ENCODE results near the gene GON7.
A peak's percentile ranks its signal among the peaks of the same experiment; 100 is the strongest.
"Not testable (repeated sequence)": the region's sequence is repeated elsewhere in the genome, so short reads cannot be mapped to it uniquely, and the experiment has no call there.

GON7 gene

GRCh38 chr14:93185349-93185720 lies 21.5 kb downstream of the GON7 start:
- no peak for DNase-seq (ENCODE audit: low read depth, low spot score)
- H3K4me3 ChIP-seq: peak overlapping the region; percentile 96
- no peaks in the 10 kb centered on the region for H3K9me3 ChIP-seq (ENCODE audit: low read depth, low read length)
- peak overlapping the region; percentile 82 for H3K27ac ChIP-seq
- H3K36me3 ChIP-seq (ENCODE audit: insufficient read depth, low read length): peaks cover 33% of the 10 kb centered on the region
- peak overlapping the region; percentile 79 for H3K9ac ChIP-seq (ENCODE audit: insufficient read length)
- TF ChIP-seq FOXP2 (optimal IDR thresholded peaks at IDR 0.05; ENCODE audit: control extremely low read depth, extremely low read length, insufficient read depth) (no peak), POLR2AphosphoS5 (IDR thresholded peaks at IDR 0.05; ENCODE audit: borderline replicate concordance, low read depth, low read length) (no peak), EZH2 (IDR thresholded peaks at IDR 0.05) (no peak)

GRCh38 chr14:93184391-93185348 lies 22.2 kb downstream of the GON7 start, which contains the start of the genes LYSET and MOAP1:
Gene LYSET (plus strand): TSS chr14:93185317. CDS start chr14:93185406, 89 bp downstream.
Gene MOAP1 (minus strand): TSS chr14:93184897. CDS start chr14:93184242, 655 bp downstream.
- TF ChIP-seq EZH2 (IDR thresholded peaks at IDR 0.05) (no peak), POLR2AphosphoS5 (IDR thresholded peaks at IDR 0.05; ENCODE audit: borderline replicate concordance, low read depth, low read length) (peak; percentile 73), FOXP2 (optimal IDR thresholded peaks at IDR 0.05; ENCODE audit: control extremely low read depth, extremely low read length, insufficient read depth) (peak; percentile 24)
- DNase-seq (ENCODE audit: low read depth, low spot score): no peak
- peaks cover 33% of the 10 kb centered on the region for H3K36me3 ChIP-seq (ENCODE audit: insufficient read depth, low read length)
- peak within 1 kb of the TSS; percentile 86 for H3K9ac ChIP-seq (ENCODE audit: insufficient read length)
- peak within 1 kb of the TSS; percentile 82 for H3K27ac ChIP-seq
- no peaks in the 10 kb centered on the region for H3K9me3 ChIP-seq (ENCODE audit: low read depth, low read length)
- H3K4me3 ChIP-seq: peak within 1 kb of the TSS; percentile 96

- Histone ChIP-seq H3K4me3 (peak overlapping the region; percentile 96), H3K27ac (no peak overlapping the region), H3K9ac (ENCODE audit: insufficient read length) (peak overlapping the region; percentile 86), H3K9me3 (ENCODE audit: low read depth, low read length) (no peaks in the 10 kb centered on the region), H3K36me3 (ENCODE audit: insufficient read depth, low read length) (peaks cover 28% of the 10 kb centered on the region)
- no peak for DNase-seq (ENCODE audit: low read depth, low spot score)
- no peak for TF ChIP-seq POLR2AphosphoS5 (IDR thresholded peaks at IDR 0.05; ENCODE audit: borderline replicate concordance, low read depth, low read length)
Observed at GRCh38 chr14:93183596-93184317, 23.1 kb downstream of the GON7 start.

- no peak overlapping the region for H3K9ac ChIP-seq (ENCODE audit: insufficient read length)
- TF ChIP-seq FOXP2 (optimal IDR thresholded peaks at IDR 0.05; ENCODE audit: control extremely low read depth, extremely low read length, insufficient read depth) (no peak), EZH2 (IDR thresholded peaks at IDR 0.05) (no peak), POLR2AphosphoS5 (IDR thresholded peaks at IDR 0.05; ENCODE audit: borderline replicate concordance, low read depth, low read length) (no peak)
- no peak overlapping the region for H3K4me3 ChIP-seq
- H3K9me3 ChIP-seq (ENCODE audit: low read depth, low read length): no peaks in the 10 kb centered on the region
- no peak for DNase-seq (ENCODE audit: low read depth, low spot score)
- H3K27ac ChIP-seq: no peak overlapping the region
- no peaks in the 10 kb centered on the region for H3K36me3 ChIP-seq (ENCODE audit: insufficient read depth, low read length)
Observed at GRCh38 chr14:93175492-93175891, 31.4 kb downstream of the GON7 start.

GRCh38 chr14:93174731-93175130 lies 32.1 kb downstream of the GON7 start:
- H3K36me3 ChIP-seq (ENCODE audit: insufficient read depth, low read length); DNase-seq (ENCODE audit: low read depth, low spot score); H3K27ac ChIP-seq; H3K4me3 ChIP-seq; H3K9ac ChIP-seq (ENCODE audit: insufficient read length); H3K9me3 ChIP-seq (ENCODE audit: low read depth, low read length): not testable (repeated sequence)

GRCh38 chr14:93173943-93174395 lies 32.9 kb downstream of the GON7 start:
- TF ChIP-seq FOXP2 (optimal IDR thresholded peaks at IDR 0.05; ENCODE audit: control extremely low read depth, extremely low read length, insufficient read depth): no peak
- no peak for TF ChIP-seq EZH2 (IDR thresholded peaks at IDR 0.05)
- no peak for TF ChIP-seq POLR2AphosphoS5 (IDR thresholded peaks at IDR 0.05; ENCODE audit: borderline replicate concordance, low read depth, low read length)
- H3K27ac ChIP-seq: no peak overlapping the region
- DNase-seq (ENCODE audit: low read depth, low spot score): no peak
- H3K9ac ChIP-seq (ENCODE audit: insufficient read length): no peak overlapping the region
- no peaks in the 10 kb centered on the region for H3K36me3 ChIP-seq (ENCODE audit: insufficient read depth, low read length)
- H3K4me3 ChIP-seq: no peak overlapping the region
- no peaks in the 10 kb centered on the region for H3K9me3 ChIP-seq (ENCODE audit: low read depth, low read length)

DNA sequence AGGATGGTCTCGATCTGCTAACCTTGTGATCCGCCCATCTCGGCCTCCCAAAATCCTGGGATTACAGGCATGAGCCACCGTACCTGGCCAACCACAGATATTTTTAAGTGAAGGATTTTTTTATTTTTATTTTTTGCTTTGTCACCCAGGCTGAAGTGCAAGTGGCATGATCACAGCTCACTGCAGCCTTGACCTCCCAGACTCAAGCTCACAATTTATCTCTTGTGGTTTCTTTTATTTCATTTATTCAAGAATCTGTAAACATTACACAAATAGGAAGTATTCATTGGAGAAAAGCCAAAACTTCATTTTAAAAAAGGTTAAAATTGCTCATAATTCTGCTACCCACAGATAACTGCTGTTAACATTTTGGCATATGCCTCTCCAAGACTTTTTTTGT lies 35.5 kb downstream of the GON7 start:
- Histone ChIP-seq H3K4me3 (no peak overlapping the region), H3K36me3 (ENCODE audit: insufficient read depth, low read length) (no peaks in the 10 kb centered on the region), H3K9me3 (ENCODE audit: low read depth, low read length) (no peaks in the 10 kb centered on the region), H3K9ac (ENCODE audit: insufficient read length) (no peak overlapping the region), H3K27ac (no peak overlapping the region)
- TF ChIP-seq POLR2AphosphoS5 (IDR thresholded peaks at IDR 0.05; ENCODE audit: borderline replicate concordance, low read depth, low read length) (no peak), EZH2 (IDR thresholded peaks at IDR 0.05) (no peak), FOXP2 (optimal IDR thresholded peaks at IDR 0.05; ENCODE audit: control extremely low read depth, extremely low read length, insufficient read depth) (no peak)
- no peak for DNase-seq (ENCODE audit: low read depth, low spot score)

DNA sequence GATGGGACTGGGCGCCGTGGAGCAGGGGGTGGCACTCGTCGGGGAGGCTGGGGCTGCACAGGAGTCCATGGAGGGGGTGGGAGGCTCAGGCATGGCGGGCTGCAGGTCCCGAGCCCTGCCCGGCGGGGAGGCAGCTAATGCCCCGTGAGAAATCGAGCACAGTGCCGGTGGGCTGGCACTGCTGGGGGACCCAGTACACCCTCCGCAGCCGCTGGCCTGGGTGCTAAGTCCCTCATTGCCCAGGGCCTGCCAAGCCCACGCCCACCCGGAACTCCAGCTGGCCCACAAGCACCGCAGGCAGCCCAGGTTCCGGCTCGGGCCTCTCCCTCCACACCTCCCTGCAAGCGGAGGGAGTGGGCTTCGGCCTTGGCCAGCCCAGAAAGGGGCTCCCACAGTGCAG lies 36.7 kb downstream of the GON7 start:
- not testable (repeated sequence) for H3K36me3 ChIP-seq (ENCODE audit: insufficient read depth, low read length); DNase-seq (ENCODE audit: low read depth, low spot score); H3K4me3 ChIP-seq; H3K27ac ChIP-seq; H3K9me3 ChIP-seq (ENCODE audit: low read depth, low read length); H3K9ac ChIP-seq (ENCODE audit: insufficient read length)

GRCh38 chr14:93169619-93170018 lies 37.2 kb downstream of the GON7 start:
- not testable (repeated sequence) for H3K9me3 ChIP-seq (ENCODE audit: low read depth, low read length); H3K27ac ChIP-seq; H3K9ac ChIP-seq (ENCODE audit: insufficient read length); DNase-seq (ENCODE audit: low read depth, low spot score); H3K36me3 ChIP-seq (ENCODE audit: insufficient read depth, low read length); H3K4me3 ChIP-seq

GRCh38 chr14:93168610-93169009 lies 38.3 kb downstream of the GON7 start:
- H3K9me3 ChIP-seq (ENCODE audit: low read depth, low read length); DNase-seq (ENCODE audit: low read depth, low spot score); H3K4me3 ChIP-seq; H3K9ac ChIP-seq (ENCODE audit: insufficient read length); H3K36me3 ChIP-seq (ENCODE audit: insufficient read depth, low read length); H3K27ac ChIP-seq: not testable (repeated sequence)

GRCh38 chr14:93165271-93166265 lies 41.3 kb downstream of the GON7 start:
- not testable (repeated sequence) for H3K27ac ChIP-seq; H3K36me3 ChIP-seq (ENCODE audit: insufficient read depth, low read length); H3K4me3 ChIP-seq; H3K9ac ChIP-seq (ENCODE audit: insufficient read length); H3K9me3 ChIP-seq (ENCODE audit: low read depth, low read length); DNase-seq (ENCODE audit: low read depth, low spot score)
